IPS-NIHi11 (cell line): ENCODE data around the gene TNRC6C.
"Not testable (repeated sequence)": the region's sequence is repeated elsewhere in the genome, so short reads cannot be mapped to it uniquely, and the experiment has no call there.

Experiments used
- DNase-seq: peaks from one replicate; pipeline ENCODE4 v3.0.0; 2012; ENCODE audit warnings: mixed read lengths, low spot score

The TNRC6C gene

DNA sequence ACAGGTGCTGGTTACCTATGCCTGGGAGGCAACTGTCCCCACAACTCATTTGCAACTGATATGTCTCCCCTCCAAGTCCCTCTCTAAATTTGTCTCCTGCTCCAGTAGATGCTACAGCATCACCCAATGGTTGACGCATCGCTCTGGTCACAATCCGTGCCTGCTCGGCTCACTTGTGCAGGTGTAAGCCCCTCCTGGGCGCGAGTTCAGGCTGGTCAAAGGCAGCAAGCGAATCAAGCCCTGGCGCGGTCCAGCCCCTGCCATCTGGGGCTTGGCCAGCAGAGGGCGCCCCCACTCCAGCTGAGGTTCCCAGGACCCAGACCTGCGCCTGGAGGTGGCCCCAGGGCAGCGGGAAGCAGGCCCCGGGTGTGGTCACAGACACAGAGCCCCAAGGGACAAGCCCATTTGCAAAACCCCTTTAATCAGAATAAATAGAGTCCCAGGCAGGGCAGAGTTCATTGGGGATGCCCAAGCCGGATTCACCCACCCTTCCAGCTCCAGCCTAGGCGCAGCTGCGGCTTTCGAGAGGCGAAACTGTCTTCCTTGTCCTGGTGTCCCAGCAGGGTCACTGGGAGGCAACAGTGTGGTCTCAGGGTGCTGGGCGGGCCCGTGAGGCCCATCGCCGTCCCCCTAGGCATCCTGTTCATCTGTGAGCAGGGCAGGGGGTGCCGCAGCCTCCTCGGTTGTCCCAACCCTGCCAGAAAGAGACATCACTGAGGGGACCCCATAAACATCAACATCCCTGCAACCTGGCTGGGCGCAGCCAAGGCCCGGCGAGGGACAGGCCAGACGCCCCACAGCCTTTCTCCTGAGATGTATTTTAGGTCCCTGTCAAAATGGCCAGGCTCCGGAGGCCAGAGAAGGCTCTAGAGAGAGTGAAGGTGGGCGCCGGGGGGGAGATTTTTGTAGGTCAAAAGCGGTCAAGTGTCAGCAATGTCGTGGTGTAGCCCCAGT, 154.3 kb downstream of the TNRC6C start:
- DNase-seq, result peak; percentile 99

DNA sequence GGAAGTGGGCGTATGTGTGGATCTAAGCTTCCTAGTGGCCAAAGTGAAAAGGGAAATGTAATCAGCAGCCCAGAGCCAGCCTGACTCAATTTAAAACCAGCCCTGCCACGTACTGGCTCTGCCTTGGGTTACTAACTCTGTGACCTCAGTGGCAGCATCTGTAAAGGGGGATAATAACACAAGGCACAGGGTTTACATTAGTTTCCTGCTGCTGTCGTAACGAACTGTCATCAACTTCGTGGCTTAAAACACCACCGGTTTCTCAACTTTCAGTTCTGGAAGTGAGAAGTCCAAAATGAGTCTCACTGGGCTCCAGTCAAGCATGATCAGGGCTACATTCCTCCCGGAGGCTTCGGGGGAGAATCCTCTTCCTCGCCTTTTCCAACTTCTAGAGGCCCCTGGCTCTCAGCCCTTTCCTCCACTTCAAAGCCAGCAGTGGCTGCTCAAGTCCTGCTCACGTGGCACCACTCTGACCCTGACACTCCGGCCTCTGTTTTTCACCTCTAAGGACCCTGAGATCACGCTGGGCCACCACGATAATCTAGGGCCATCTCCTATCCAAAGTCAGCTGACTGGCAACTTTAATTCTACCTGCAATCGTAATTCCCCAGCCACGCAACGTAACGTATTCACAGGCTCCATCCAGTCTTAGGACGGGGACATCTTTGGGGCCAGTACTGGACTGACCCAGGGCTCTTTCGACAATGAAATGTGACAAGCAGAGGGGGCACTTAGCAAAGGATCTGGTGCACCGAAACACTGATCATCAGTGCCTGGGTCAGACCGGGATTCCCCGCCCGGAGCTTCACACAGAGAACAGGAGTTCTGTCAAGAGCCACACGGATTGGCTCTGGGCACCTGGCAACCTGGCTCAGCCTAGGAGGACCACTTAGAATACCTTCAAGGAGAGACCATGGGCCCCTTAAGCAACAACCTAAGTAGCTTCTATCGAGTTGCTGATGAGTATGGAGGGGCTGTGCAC, 155.6 kb downstream of the TNRC6C start:
- no peak for DNase-seq

DNA sequence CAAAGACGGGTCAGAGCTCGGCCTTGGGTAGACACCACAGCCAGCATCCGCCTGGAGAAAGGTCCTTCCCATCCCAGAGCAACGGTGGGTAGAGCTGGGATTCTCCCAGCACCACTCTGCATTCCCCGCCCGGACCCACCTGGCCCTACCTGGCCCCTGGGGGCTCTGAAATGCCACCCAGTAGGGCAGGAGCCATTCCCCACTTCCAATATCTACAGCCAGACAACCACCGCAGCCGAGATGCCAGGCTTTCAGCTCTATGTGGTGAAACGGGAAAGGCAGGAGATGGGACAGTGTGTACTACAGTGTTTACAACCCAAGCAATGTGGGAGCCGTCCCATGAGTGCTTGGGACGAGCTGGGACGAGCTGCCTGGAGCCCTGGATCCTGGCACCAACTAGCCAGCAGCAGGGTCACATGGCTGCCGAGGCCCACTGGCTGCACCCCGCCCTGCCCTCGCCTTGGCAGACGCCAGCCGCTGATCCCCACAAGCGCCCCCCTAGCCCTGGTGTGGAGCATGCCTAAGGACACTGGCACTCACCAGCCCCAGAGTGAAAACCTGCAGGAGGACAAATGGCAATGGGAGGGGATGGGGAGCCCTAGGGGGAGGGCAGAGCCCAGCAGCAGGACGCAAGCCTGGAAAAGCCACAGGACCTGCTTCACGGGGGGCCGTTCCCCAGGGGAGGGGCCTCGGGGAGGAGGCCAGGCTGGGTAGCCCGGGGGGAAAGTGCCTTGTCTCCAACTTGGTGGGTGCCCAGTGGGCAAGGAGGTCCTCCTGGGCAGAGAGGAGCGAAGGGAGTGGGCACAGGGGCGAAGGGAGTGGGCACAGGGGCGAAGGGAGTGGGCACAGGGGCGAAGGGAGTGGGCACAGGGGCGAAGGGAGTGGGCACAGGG, 156.6 kb downstream of the TNRC6C start:
- DNase-seq, result no peak

DNA sequence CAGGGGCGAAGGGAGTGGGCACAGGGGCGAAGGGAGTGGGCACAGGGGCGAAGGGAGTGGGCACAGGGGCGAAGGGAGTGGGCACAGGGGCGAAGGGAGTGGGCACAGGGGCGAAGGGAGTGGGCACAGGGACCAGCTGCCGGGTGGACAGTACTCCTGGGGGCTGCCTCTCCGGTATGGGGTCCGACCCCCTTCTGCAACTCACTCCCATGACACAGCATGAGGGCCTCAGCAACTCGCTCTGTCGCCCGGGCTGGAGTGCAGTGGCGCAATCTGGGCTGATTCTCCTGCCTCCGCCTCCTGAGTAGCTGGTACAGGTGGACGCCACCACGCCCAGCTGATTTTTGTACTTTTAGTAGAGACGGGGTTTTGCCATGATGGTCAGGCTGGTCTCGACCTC, 157.3 kb downstream of the TNRC6C start:
- not testable (repeated sequence) for DNase-seq

DNA sequence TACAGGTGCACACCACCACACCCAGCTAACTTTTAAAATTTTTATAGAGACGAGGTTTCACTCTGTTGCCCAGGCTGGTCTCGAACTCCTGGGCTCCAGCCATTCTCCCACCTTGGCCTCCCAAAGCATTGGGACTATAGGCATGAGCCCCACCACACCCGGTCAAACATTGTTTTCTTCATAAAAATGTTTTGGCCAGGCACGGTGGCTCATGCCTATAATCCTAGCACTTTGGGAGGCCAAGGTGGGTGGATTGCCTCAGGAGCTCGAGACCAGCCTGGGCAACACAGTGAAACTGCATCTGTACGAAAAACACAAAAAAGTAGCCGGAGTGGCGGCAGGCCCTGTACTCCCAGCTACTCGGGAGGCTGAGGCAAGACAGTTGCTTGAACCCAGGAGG, 157.9 kb downstream of the TNRC6C start:
- no peak for DNase-seq

DNA sequence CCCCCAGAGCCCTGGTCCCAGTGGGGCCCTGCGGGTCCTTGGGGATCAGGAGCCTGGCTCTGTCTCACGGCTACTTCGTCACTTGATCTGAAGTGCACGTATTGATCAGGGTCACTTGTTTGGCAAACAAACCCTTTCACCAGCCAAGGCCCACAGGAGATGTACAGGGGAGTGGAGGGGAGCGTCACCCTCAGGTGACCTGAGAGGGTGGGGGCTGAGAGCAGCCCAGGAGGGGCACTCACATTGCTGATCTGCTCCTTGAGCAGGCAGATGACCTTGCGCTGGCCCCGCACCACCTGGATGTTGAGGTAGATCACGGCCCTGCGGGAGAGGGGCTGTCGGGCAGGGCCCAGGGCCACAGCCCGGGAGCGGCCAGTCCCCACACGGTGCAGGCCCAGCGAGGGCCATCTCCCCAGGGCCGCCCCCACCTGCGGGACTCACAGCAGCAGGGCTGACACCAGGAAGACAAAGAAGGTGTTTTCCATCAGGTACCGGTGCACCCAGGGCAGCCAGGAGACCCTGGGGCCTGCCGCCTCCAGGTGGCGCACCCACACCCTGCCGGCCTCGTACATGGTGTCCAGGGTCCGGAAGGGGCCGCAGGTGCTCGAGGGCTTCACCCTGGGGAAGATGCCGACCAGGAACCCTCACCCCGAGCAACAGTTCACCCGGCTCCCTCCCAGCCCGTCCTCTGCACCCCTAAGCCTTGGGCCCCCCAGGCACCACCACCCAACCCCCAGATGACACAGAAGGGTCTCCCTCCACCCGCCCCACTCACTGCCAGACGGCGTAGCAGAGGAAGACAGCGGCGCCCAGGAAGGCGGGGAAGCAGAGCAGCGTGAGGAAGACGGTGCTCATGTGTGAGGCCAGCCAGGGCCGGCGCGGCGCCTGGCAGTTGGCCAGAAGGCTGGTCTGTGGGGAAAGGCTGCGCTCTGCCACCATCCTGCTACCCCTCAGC, 158.8 kb downstream of the TNRC6C start:
- peak; percentile 75 for DNase-seq

GRCh38 chr17:78118801-78119241, 160.3 kb downstream of the TNRC6C start:
- no peak for DNase-seq

- DNase-seq, result no peak
Observed at GRCh38 chr17:78120537-78120936, 162.0 kb downstream of the TNRC6C start.

DNA sequence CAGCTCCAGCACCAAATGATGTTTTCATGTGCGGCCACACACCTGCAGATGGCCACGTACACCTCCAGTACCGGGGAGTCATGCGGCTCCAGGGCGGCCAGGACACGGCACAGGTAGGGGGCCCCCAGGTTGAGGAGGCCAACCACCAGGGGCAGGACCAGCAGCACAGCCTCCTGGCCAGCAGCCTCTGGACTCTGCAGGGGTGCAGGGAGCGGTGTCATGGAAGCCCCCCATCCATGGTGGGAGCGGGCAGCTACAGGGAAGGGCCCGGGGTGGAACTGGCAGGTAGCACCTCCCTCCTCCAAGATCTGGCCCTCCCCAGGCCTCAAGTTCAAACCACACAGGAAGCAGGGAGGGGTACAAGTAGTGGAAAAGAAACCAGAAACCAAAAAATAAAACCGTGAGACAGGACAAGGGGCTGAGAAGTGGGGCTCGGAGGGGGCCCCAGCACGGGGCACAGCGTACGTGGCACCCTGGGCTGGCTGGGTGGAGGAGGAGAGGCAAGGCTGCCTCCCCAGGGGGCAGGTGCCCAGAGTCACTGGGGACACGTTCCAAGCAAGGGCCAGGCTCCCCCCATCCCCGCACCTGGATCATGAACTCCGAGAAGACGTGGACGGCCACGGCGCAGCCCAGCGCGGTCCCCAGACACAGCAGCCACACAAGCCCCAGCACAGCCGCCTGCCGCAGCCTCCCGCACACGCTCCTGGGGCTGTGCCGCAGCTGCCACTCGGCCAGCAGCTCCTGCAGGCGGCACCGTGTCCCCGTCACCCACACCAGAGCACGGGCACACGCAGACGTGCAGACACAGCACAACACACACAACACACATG, 162.7 kb downstream of the TNRC6C start:
- no peak for DNase-seq

- no peak for DNase-seq
Observed at GRCh38 chr17:78121801-78122215, 163.3 kb downstream of the TNRC6C start.

- no peak for DNase-seq
Observed at GRCh38 chr17:78122216-78122930, 163.9 kb downstream of the TNRC6C start.

DNA sequence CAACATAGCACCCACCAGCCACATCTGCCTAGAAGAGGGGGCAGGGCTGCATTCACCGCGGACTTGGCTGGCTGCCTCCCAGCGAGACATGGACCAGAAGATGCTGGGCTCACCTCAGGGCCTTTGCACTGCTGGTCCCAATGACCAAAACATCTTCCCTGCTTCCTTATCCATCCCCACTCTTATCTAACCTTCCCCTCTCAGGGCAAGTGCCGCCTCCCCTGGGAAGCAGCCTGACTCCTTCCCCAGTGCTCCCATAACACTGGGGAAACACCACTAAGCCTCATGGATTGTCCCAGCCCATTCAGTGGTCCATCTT, 164.4 kb downstream of the TNRC6C start:
- DNase-seq, result no peak

DNA sequence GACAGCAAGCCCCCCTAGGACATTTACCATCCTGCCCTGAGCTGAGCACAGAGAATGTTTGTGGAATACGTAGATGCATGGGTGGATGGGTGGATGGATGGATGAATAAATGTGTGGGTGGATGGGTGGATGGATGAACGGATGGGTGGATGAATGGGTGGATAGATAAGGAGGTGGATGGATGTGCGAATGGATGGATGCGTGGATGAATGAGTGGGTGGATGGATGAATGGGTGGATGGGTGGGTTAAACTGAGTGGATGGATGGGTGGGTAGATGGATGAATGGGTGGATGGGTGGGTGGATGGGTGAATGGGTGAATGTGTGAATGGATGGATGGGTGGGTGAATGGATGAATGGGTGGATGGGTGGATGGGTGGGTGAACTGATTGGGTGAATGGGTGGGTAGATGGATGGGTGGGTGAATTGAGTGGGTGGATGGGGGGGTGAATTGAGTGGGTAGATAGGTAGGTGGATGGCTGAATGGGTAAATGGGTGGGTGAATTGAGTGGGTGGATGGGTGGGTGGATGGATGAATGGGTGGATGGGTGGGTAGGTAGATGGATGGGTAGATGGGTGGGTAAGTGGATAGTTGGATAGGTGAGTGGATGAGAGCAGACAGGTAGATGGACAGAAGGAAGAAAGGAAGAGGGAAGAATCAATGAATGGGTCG, 164.9 kb downstream of the TNRC6C start:
- DNase-seq, result no peak

DNA sequence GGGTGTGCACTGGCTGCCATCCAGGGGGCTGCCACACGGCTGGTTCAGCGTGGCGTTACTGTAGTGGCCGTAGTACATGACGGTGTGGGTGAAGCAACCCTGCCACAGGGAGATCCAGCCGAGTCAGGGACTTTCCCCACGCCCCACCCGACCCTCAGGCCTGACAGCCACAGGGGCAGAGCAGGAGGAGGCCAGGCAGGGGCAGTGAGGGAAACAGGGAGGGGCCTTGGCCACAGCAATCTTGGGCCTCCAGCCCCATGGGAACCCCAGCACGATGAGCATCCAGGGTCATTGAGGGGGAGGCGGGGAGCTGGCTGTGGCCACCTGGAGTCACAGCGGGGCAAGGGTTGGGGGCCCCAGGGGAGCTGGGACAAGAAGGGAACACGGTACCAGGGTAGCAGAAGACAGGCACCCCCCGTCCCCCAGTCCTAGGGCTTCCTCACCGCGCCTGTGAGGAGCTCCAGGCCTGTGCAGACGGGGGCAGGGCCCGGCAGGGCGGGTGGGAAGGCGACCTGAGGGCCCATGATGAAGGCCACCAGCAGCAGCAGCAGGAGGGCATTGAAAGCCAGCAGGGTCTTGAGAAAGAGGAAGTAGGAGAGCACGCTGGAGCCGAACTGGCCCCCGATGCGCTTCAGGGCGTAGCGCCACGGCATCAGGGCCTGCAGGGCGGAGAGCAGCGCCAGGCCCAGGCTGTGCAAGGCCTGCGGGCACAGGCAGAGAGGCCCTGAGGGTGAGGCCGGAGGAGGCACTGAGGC, 165.8 kb downstream of the TNRC6C start:
- no peak for DNase-seq

- no peak for DNase-seq
Observed at GRCh38 chr17:78124836-78125137, 166.3 kb downstream of the TNRC6C start.

DNA sequence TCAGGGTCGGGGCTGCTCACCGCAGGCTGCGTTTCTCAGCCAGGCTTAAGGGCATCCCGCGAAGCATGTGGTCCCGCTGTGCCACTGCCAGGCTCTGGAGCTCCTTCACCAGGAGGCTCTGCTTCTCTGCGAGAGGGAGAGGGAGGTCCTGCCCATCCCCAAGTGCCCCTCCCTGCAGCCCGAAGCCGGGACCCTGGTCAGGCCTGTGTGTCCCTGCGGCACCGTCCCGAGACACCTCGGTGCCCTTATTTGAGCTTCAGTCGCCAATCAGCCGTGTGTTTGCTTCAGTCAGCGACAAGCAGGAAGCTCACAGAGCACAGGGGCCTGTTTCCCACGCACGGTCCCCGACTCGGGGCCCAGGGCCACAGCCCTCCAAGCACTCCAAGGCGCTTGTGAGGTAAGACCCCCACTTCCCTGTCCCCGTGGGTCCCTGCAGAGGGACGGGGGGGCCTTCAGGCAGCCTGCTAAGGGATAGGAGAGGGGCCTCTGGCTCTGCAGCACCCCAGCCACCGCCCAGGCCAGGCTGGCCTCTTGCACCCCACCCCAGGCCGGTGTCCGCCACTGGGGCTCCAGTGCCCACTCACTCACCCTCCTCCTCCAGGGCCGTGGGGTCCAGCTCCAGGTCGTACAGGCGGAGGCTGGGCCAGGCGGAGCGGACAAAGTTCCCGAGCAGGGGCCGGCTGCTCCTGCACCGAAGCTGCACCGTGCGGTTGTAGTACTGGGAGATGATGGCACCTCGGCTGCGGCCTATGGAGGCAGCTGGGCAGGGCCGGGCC, 166.8 kb downstream of the TNRC6C start:
- no peak for DNase-seq
